GM19238 (cell line): Measurements from ENCODE around the gene FUT7.
"Not testable (repeated sequence)": the region's sequence is repeated elsewhere in the genome, so short reads cannot be mapped to it uniquely, and the experiment has no call there.

ENCODE experiments used
- DNase-seq: peaks from one replicate; pipeline ENCODE4 v3.0.0; 2011; ENCODE audit warnings: low spot score; ENCODE audit not compliant: insufficient read length

Gene FUT7

DNA sequence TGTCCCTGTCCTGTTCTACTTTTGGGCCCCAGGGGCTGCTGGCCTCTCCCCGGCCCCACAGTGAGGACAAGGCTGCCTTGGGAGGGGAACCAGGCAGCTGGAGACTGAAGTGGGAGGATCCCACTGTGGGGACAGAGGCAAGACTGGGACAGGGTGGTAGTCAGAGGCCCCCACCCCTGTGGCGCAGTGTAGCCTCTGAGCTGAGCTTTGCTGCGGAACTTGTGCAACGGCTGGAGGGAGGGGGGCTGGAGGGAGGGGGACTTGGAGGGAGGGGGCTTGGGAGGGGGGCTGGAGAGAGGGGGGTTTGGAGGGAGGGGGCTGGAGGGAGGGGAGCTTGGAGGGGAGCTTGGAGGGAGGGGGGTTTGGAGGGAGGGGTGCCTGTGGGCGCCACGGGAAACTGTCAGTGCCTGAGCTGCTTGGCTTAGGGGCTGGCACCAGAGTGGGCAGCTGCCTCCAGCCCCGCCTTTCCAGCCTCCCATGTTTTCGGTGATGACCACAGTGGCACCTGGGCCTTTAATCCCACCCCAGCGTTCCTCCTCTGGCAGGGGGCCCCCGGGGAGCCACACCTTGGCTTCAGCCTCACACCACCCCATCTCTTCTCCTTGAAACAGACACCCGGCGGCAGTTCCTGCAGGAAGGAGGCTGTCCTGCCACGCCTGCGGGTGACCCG lies 2.3 kb upstream of the FUT7 start:
- DNase-seq, result no peak

- DNase-seq, result not testable (repeated sequence)
Measured at GRCh38 chr9:137033481-137033880, 1.6 kb upstream of the FUT7 start.

GRCh38 chr9:137032858-137033257 lies 970 bp upstream of the FUT7 start:
- DNase-seq, result no peak

DNA sequence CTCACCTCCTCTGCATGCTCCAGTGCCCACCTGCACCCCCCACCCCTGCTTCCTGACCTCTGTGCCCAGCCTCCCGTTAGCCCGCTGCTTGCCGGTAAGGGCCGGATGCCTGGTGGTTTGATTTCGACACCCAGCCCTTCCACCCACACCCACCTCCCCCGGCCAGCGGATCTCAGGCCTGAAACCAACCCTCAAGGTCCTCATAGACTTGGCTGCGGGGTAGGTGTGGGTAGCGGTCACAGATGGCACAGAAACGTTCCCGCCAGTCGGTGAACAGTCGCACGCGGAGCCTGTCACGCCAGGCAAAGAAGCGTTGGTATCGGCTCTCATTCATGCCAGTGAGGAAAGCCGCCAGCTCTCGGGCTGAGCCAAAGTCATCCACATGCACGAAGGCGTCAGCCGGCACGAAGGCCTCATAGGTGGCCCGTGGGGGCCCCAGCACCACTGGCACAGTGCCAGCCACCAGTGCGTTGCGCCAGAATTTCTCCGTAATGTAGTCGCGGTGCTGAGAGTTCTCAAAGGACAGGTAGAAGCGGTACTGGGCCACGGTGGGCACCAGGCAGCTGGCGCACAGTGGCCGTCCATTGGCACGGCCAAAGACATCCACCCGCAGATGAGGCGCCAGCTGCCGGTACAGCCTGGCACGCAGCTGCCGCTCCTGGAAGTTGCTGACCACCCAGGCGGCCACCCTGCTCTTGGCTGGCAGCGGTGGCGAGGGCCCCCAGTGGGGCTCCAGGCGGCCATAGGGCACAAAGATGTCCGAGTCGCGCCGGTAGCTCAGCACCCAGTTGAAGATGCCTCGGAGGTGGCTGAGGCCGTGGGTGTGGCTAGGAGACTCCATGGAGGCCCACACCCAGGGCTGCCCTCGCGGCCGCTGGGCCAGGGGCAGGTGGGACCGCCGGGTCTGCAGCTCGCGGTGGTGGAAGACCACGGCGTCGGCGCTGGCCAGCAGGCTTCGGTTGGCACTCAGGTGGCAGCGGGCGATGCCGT lies 1.1 kb downstream of the FUT7 start:
- DNase-seq, result no peak

- DNase-seq, result no peak
Measured at GRCh38 chr9:137030006-137030405, 1.9 kb downstream of the FUT7 start.

- peak; percentile 77 for DNase-seq
Measured at GRCh38 chr9:137029058-137029936, 2.6 kb downstream of the FUT7 start.

- peak; percentile 67 for DNase-seq
Measured at GRCh38 chr9:137028263-137029057, 3.4 kb downstream of the FUT7 start.

- no peak for DNase-seq
Measured at GRCh38 chr9:137027369-137028262, 4.3 kb downstream of the FUT7 start, which contains the start of gene ABCA2. Gene ABCA2 (minus strand): TSS chr9:137028237. CDS start chr9:137028140, 97 bp downstream.

DNA sequence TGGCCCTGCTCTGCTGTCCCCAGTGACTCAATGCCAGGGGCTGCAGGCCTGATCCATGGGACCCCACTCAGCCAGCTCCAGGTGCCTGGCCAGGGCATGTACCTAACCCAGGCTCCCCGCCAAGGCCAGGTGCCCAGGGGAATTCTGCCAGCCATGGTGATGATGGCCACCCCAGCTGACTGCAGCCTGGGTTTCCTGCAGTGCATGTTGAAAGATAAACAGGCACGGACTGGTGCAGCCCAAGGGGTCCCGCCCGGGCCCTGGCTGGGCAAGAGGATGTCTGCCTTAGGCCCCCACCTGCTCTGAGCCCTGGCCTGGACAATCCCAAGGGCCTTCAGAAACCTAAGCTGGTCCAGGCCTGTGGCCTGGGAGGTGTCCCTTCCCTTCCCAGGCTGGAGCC lies 5.1 kb downstream of the FUT7 start:
- DNase-seq, result no peak

GRCh38 chr9:137026384-137026783 lies 5.5 kb downstream of the FUT7 start:
- DNase-seq, result no peak

DNA sequence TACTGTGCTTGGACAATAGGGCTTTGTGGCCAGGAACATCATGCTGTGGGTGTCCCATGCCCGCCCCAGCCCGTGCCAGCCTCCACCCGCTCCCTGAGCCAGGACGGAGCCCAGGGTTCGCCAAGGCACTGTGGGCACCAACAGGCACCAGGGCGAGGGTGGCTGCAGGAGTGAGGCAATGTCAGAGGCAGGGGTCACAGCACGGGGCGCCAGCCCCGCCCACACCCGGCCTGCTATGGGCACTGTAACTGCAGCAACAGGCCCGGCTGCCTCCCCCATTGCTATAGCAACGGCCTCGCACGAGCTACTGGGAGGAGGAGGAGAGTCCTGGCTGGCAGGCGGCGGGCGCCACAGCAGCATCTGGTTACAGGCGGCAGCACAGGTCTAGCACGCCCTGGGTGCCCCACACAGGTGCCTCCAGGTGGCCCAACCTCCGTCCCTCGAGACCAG lies 6.3 kb downstream of the FUT7 start:
- DNase-seq, result no peak

DNA sequence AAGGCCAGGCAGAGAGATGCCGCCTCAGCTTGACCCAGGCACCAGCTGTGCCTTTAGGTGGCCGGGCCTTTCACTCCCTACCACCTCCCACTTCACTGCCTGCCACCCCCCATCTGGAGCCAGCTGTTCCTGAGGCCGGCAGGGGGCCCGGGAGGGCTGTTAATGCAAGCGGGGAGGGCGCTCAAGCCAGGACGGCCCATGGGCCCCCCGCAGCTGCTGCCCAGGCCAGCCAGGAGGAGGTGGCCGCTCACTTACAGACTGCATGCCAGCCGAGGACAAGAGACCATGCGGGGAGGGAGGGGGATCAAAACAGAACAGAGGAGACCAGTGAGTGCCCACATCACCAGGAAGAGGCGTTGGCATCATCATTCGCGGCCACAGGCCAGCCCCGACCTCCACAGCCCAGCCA lies 8.3 kb downstream of the FUT7 start:
- no peak for DNase-seq

DNA sequence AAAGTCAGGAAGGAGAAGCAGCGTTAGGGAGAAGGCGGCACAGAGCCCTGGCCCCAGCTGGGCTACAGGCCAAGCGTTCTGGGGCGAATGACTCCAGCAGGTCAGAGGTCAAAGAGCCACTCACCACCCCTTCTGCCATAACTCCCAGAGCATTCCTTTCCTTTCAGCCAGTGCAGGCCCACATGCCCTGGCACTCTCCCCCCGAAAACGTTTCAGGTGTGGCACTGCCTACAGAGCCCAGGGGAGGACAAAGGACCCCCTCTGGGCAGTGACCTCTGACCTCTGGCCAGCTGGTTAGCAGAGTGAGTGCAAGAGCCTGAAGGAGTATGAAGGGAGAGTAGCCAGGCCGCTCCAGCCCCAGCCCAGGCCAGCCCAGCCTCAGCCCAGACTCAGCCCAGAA lies 8.7 kb downstream of the FUT7 start:
- no peak for DNase-seq

GRCh38 chr9:137022662-137023008 lies 9.3 kb downstream of the FUT7 start:
- no peak for DNase-seq

GRCh38 chr9:137021979-137022661 lies 9.8 kb downstream of the FUT7 start:
- DNase-seq, result no peak

- no peak for DNase-seq
Measured at GRCh38 chr9:137021568-137021978, 10.3 kb downstream of the FUT7 start.

GRCh38 chr9:137020771-137021567 lies 10.9 kb downstream of the FUT7 start:
- DNase-seq, result no peak
